ENCODE results near the gene CA11.
A peak's percentile ranks its signal among the peaks of the same experiment; 100 is the strongest.

CA11 gene

GRCh38 chr19:48628486-48629296 is 17.3 kb downstream of the CA11 start:
- DNase-seq (ENCODE audit: low read depth): no peak

- DNase-seq (ENCODE audit: low read depth): no peak
Observed at GRCh38 chr19:48627865-48628314, 18.1 kb downstream of the CA11 start.

- DNase-seq (ENCODE audit: low read depth): no peak
Observed at GRCh38 chr19:48627201-48627864, 18.7 kb downstream of the CA11 start.

GRCh38 chr19:48625891-48626327 is 20.1 kb downstream of the CA11 start:
- DNase-seq (ENCODE audit: low read depth): no peak

DNA sequence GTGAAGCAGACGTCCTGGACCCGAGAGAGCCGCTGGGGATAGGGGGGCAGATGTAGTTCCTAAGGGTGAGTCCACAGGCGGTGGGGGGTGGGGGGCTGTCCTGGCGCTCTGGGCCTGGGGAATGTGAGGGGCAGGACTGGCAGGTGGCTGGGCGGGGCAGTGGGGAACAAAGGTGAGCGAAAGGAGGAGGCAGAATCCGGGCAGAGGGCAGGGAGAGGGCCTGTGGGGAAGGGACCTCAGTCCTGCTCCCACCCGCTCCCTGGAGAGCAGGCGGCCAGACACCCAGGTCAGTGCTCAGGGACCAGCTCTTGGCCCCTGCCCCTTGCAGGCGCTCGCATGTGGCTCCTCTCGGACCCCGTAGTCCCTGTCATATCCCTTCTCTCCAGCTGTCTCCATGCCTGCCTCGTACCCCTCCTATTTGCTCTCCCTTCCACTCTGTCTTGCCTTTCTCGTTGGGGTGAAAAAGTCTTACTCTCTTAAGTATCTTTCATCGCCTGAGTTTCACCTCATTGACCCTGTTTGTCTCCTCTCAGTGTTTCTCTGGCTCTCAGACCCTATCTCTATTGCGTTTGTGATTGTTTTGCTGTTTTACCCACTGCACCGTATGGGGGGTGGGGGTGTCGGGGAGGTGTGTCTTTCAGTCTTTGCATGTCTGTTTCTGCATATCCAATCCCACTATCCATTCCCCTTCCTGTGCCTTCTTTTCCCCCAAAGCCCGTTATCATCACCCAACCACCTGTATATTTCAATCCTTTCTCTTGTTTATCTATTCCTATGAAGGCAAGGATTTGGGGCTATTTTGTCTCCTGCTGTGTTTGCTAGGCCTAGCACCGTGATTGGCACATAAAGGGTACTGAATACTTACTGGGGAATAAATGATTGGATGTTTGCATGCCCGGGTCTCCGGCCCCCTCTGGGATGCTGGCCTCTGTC is 20.9 kb downstream of the CA11 start:
- no peak for DNase-seq (ENCODE audit: low read depth)

DNA sequence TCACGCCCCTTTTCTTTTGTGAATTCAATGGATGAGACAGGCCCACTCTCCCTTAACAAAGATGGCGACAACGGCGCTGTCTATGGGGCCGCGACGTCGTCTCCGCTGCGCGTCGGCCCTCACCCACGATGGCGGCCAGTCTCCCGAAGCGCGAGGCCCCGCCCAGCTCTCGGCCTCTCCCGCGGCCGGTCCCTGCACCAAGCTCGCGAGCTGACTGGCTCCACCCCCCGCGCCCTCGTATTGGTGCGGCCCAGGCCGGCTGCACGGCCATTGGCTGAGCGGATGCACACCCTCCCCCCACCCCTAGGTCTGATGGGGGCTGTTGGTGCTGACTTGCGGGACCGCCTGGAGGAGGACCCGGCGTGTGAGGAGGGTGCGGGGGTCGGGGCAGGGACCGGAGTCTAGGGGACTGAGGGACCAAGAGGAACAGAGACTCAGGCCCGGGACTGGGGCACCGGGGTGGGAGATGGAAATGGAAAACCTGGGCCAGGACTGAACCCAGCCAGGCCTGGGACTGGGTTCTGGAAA is 21.9 kb downstream of the CA11 start:
- DNase-seq (ENCODE audit: low read depth): peak; percentile 95

DNA sequence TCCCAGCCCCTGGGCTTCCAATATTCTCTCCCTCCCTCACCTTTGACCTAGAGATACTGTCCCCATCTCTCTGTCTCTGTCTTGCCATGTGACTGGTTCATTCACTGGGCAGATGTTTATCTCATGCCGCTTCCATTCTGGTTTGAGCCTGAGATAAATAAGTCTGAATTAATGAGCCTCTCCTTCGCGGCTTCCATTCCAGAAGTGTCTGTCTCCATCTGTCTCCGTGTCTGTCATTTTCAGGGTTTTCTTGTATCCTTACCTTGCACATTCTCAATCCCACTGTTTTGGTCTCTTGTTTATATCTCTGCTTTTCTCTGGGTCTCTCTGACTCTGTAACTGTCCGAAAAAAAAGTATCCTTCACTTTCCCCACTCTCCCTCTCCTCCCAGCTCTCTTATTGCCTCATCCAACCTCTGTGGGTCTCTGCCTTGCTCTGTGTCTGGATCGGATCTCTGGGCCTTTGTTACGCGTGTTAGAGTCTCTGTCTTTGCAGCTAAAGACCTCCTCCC is 22.4 kb downstream of the CA11 start:
- DNase-seq (ENCODE audit: low read depth): no peak

DNA sequence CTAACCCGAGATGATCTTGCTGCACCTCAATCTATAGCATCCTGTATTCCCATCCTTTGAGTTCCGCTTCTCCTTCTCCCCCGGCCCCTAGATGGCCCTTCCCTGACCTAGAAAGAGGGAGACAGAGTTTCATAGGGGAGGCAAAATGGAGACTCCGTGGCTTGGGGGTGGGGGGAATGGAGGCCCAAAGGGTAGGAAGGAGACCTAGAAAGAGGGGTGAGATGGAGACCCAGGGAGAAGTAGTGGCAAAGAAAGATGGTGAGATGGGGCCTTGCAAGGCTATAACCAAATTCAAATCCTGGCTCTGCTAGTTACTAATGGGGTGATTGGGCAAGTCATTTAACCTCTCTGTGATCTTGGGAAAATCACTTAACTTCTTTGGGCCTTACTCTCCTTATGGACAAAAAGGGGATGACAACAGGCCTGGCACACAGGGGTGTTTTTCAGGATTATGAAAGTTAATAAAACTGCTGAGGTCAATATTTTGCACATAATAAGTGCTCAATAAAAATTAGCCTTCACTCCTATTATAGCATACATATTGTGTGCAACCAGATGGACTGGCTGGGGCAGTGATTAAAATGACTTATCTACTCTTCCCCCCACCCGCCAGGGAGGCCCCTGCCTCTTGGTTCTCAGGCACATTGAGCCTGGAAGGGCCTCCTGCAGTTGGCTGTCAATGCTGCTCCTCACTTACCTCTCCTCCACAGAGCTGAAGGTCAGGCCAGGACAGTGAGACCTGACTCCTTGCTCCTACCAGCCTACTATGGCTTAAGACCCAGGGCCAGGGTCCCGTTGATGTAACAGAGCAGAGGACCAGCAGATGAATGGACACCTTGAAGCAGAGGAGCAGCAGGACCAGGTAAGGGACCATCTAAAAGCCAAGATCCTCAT is 26.0 kb downstream of the CA11 start:
- DNase-seq (ENCODE audit: low read depth): no peak

- DNase-seq (ENCODE audit: low read depth): peak; percentile 100
Observed at GRCh38 chr19:48618916-48619691, 26.9 kb downstream of the CA11 start, which contains the start of the genes RPL18 and SPHK2. Gene RPL18 (minus strand): TSS chr19:48619178. CDS start chr19:48619143, 35 bp downstream. Gene SPHK2 (plus strand): TSS chr19:48619506. CDS start chr19:48620515, 1,009 bp downstream.

GRCh38 chr19:48618278-48618915 is 27.6 kb downstream of the CA11 start:
- no peak for DNase-seq (ENCODE audit: low read depth)

DNA sequence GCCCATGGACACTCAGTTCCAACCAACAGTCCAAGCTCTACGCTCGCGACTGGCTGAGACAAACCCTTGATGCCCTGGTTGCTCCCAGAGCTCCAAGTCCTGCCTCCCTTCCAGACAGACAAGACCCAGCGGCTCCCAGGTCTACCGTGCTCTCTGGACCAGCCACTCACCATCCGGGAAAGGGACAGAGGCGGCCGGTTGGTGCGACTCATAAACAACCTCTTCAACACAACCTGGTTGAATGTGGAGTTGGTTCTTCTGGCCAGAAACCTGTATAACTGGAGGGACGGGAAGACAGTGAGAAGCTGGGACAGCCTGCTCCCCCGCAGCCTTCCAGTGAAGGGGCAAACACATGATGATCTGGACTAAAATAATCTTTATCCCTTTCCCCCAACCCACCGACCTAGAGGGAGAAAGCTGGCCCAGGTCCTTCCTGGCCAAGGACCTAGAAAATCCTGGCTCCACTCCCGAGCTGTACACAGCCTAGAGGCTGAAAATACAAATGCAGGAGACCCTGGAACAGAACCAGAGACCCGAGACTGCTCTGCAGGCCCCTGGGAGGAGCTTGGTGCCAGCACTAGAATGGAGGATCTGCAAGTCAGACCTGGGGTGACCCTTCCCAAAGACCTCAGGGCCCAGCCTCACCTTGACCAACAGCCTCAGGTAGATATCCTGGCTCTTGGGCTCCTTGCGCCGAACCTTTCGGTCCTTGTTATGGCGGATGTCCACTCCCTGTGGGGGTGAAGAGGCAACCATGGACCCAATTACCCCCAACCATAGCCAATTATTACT is 28.6 kb downstream of the CA11 start:
- no peak for DNase-seq (ENCODE audit: low read depth)

- no peak for DNase-seq (ENCODE audit: low read depth)
Observed at GRCh38 chr19:48616491-48617056, 29.4 kb downstream of the CA11 start.

DNA sequence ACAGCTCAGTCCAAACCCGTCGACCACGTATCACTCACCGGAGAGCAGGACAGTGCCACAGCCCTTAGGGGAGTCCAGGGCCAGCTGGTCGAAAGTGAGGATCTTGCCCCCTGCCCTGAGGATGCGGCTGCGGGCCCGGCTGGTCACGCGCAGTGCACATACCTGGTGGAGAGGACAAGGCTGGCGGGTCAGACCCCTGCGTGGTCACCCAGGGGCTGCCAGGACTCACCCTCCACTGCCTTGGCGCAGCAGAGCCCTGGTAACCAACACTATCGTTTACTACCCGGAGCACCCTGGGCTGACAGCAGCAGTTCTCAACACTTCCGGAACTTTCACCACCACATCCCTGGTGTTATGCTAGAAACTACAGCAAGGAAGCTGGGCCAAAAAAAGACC is 29.9 kb downstream of the CA11 start:
- no peak for DNase-seq (ENCODE audit: low read depth)

- no peak for DNase-seq (ENCODE audit: low read depth)
Observed at GRCh38 chr19:48615231-48616040, 30.6 kb downstream of the CA11 start.

- no peak for DNase-seq (ENCODE audit: low read depth)
Observed at GRCh38 chr19:48614436-48615230, 31.4 kb downstream of the CA11 start, which contains the start of gene FAM83E. Gene FAM83E (minus strand): TSS chr19:48615076. CDS start chr19:48613372, 1,704 bp downstream.

GRCh38 chr19:48613852-48614435 is 32.0 kb downstream of the CA11 start:
- DNase-seq (ENCODE audit: low read depth): no peak
